ENCODE measurements around the gene EEFSEC. TPM values are rescaled to one million over a fixed set of nuclear protein-coding genes. Genes with fewer than 3 reads are reported as not detected.

EEFSEC gene
- total RNA-seq, 1 experiment from 2014 or later: 14.6 TPM

DNA sequence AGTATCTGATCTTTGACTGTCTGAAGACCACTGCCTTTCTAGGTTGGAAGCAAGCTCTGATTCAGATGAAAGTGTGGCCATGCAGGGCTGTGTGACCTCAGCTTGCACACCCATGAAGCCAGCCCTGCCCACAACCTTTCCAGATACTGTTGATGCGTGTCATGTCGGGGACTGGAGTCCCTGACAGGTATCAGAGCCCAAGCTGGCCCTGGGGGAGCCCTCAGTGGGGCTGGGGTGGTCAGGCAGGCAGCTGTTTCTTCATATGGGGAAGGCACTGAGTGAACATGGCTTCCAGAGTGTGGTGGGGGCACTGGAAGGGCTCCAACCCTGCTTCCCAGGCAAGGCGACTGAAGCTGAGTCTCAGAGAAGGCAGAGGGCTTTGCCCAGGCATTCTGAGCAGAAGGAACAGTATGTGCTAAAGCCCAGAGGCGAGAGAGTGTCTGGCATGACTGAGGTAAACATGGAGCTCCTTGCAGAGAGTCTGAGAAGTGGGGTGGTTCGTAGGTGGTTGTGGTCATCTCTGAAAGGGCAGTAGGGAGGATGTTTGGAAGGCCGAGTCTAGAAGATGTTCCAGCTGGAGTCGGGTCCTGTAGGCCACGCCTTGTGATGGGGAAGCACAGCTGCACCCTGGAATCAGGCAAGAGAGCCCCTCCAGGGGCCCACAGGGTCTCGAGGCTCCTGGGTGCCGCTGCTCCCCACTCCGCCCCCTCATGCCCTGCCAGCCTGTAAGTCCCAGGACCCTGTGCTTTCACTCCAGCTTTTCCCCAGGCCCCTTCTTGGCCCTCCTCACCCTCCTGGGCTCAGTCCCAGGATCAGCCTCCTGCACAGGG lies 122.2 kb downstream of the EEFSEC start:
- intact Hi-C loops (cut with micrococcal nuclease): no loop called here
- CTCF ChIA-PET: no interaction called here
- BruUV-seq (replicated peaks): no TSS peak
- Mint-ChIP-seq H3K27me3 (ENCODE audit: insufficient read depth, unreplicated experiment) (no peaks in the 10 kb centered on the region), H3K27ac (ENCODE audit: low read depth, unreplicated experiment) (no peak overlapping the region), H3K4me3 (ENCODE audit: unreplicated experiment) (no peak overlapping the region), H3K36me3 (ENCODE audit: insufficient read depth, unreplicated experiment) (peaks cover 2% of the 10 kb centered on the region), H3K9me3 (ENCODE audit: unreplicated experiment) (no peaks in the 10 kb centered on the region), H3K4me1 (ENCODE audit: insufficient read depth, unreplicated experiment) (peaks cover 3% of the 10 kb centered on the region)
- DNase-seq (ENCODE audit: unreplicated experiment): no peak
- TF ChIP-seq, protein P1, sequence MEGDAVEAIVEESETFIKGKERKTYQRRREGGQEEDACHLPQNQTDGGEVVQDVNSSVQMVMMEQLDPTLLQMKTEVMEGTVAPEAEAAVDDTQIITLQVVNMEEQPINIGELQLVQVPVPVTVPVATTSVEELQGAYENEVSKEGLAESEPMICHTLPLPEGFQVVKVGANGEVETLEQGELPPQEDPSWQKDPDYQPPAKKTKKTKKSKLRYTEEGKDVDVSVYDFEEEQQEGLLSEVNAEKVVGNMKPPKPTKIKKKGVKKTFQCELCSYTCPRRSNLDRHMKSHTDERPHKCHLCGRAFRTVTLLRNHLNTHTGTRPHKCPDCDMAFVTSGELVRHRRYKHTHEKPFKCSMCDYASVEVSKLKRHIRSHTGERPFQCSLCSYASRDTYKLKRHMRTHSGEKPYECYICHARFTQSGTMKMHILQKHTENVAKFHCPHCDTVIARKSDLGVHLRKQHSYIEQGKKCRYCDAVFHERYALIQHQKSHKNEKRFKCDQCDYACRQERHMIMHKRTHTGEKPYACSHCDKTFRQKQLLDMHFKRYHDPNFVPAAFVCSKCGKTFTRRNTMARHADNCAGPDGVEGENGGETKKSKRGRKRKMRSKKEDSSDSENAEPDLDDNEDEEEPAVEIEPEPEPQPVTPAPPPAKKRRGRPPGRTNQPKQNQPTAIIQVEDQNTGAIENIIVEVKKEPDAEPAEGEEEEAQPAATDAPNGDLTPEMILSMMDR (IDR thresholded peaks at IDR 0.05; ENCODE audit: unreplicated experiment): no peak
- POLR2A ChIA-PET: interaction anchor here (0.5 to 0.7 kb wide), 2 partner anchors 17 to 104 kb away, joined by 3 read pairs; no protein-coding TSS in a partner anchor

DNA sequence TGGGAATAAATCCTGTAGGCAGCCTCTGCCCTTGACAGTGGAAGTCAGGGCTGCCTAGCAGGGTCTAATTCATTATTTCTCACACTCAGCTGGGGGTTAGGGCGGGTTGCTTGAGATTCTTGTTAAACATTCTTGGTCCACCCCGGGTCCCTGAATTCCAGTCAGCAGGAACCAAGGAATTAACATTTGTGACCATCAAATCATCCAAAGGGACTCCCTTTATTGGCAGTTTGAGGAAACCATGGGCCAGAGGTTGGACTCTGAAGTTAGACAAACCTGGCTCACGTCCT lies 122.8 kb downstream of the EEFSEC start:
- ChIA-PET POLR2A (interaction anchor here (0.5 kb wide), 1 partner anchor 105 kb away, joined by 3 read pairs; no protein-coding TSS in a partner anchor), CTCF (no interaction called here)
- H3K4me1 Mint-ChIP-seq (ENCODE audit: insufficient read depth, unreplicated experiment): no peaks in the 10 kb centered on the region
- H3K4me3 Mint-ChIP-seq (ENCODE audit: unreplicated experiment): no peak overlapping the region
- TF ChIP-seq, protein P1 (IDR thresholded peaks at IDR 0.05; ENCODE audit: unreplicated experiment): no peak
- no peak overlapping the region for H3K27ac Mint-ChIP-seq (ENCODE audit: low read depth, unreplicated experiment)
- H3K27me3 Mint-ChIP-seq (ENCODE audit: insufficient read depth, unreplicated experiment): no peaks in the 10 kb centered on the region
- intact Hi-C loops (cut with micrococcal nuclease): no loop called here
- BruUV-seq (replicated peaks): no TSS peak
- peaks cover 7% of the 10 kb centered on the region for H3K36me3 Mint-ChIP-seq (ENCODE audit: insufficient read depth, unreplicated experiment)
- no peak for DNase-seq (ENCODE audit: unreplicated experiment)
- no peaks in the 10 kb centered on the region for H3K9me3 Mint-ChIP-seq (ENCODE audit: unreplicated experiment)

DNA sequence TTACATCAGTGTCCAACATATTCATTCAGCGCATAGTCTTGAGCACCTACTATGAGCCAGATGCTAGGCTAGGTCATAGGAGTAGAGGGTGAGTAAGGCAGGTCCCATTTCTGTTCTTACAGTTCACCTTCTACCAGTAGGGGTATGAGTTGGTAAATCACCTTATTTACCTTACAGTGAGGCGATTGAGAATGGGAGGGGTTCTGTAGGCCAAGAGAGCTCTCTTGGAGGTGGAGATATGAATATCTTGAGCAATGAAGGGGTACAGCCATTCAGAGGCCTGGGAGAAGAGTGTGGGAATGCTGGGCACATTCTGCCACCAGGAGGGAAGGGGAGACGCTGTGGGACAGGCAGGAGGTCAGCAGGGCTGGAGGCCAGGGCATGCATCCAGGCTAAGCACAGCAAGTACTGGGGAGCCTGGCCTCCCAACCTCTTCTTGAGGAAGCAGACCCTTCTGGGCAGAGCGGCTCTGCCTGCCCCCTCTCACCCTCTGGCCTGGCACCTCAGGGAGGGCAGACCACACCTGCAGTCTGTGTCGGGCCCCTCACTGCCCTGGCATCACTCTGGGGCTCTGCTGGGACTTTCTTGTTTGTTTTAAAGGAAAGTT lies 123.4 kb downstream of the EEFSEC start:
- no peak for DNase-seq (ENCODE audit: unreplicated experiment)
- ChIA-PET CTCF (interaction anchor here (0.8 kb wide), 1 partner anchor 10 kb away, joined by 5 read pairs; no protein-coding TSS in a partner anchor), POLR2A (no interaction called here)
- no peak overlapping the region for H3K4me3 Mint-ChIP-seq (ENCODE audit: unreplicated experiment)
- H3K27me3 Mint-ChIP-seq (ENCODE audit: insufficient read depth, unreplicated experiment): no peaks in the 10 kb centered on the region
- no peak overlapping the region for H3K27ac Mint-ChIP-seq (ENCODE audit: low read depth, unreplicated experiment)
- H3K9me3 Mint-ChIP-seq (ENCODE audit: unreplicated experiment): no peaks in the 10 kb centered on the region
- no TSS peak for BruUV-seq (replicated peaks)
- H3K36me3 Mint-ChIP-seq (ENCODE audit: insufficient read depth, unreplicated experiment): peaks cover 7% of the 10 kb centered on the region
- no peaks in the 10 kb centered on the region for H3K4me1 Mint-ChIP-seq (ENCODE audit: insufficient read depth, unreplicated experiment)
- TF ChIP-seq, protein P1 (IDR thresholded peaks at IDR 0.05; ENCODE audit: unreplicated experiment): no peak
- intact Hi-C loops (cut with micrococcal nuclease): no loop called here

DNA sequence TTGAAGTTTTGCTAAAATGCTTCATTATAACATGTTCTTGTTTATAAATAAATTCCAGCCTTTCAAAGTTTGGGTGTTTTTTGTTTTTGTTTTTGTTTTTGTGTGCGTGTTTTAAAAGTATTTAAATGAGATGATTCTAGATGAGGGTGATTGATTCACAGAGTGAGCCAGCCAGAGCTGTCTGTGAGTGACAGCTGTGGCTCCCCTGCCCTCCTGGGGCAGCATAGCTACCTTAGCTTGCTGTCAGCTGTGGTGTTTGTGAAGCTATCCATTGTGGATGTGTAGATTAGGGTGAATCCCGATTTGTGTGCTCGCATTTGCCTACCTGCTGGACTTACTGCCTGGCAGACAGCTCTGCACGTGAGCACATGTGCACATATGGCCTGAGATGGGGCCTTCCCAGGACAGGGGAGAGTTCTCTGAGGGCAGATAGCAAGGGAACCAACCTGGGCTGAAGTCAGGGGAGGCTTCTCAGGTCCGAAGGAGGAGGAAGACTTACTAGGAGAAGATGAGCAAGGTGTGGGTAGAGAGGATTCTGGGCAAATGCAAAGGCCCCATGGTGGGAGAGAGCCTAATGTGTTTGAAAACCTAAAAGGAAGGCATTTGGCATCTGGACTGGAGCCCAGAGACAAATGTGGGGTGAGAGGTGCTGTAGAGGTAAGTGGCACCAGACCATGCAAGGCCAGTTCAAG lies 124.2 kb downstream of the EEFSEC start:
- H3K4me1 Mint-ChIP-seq (ENCODE audit: insufficient read depth, unreplicated experiment): no peaks in the 10 kb centered on the region
- CTCF ChIA-PET: interaction anchor here (0.8 kb wide), 1 partner anchor 9 kb away, joined by 5 read pairs; no protein-coding TSS in a partner anchor
- H3K36me3 Mint-ChIP-seq (ENCODE audit: insufficient read depth, unreplicated experiment): peaks cover 7% of the 10 kb centered on the region
- TF ChIP-seq, protein P1 (IDR thresholded peaks at IDR 0.05; ENCODE audit: unreplicated experiment): no peak
- DNase-seq (ENCODE audit: unreplicated experiment): no peak
- BruUV-seq (replicated peaks): no TSS peak
- no peak overlapping the region for H3K4me3 Mint-ChIP-seq (ENCODE audit: unreplicated experiment)
- no peaks in the 10 kb centered on the region for H3K27me3 Mint-ChIP-seq (ENCODE audit: insufficient read depth, unreplicated experiment)
- POLR2A ChIA-PET: no interaction called here
- H3K9me3 Mint-ChIP-seq (ENCODE audit: unreplicated experiment): no peaks in the 10 kb centered on the region
- intact Hi-C loops (cut with micrococcal nuclease): no loop called here
- no peak overlapping the region for H3K27ac Mint-ChIP-seq (ENCODE audit: low read depth, unreplicated experiment)

Data from MCF 10A (cell line).